HEK293T (cell line): ENCODE results near the gene AGFG1.
A peak's percentile ranks its signal among the peaks of the same experiment; 100 is the strongest.

Source experiments
- CTCF ChIA-PET: fragments of 350-600 bp; formaldehyde crosslinking; extraction: SDS; loops from one replicate; lab custom pipeline; 2021; ENCODE audit warnings: antibody characterized with exemption, inconsistent platforms; lab: Yijun Ruan, JAX
- POLR2A ChIA-PET: fragments of 350-600 bp; formaldehyde crosslinking; extraction: SDS; loops from one replicate; lab custom pipeline; 2020; ENCODE audit warnings: antibody characterized with exemption, inconsistent platforms; lab: Yijun Ruan, JAX
- DNase-seq: peaks from one replicate; pipeline ENCODE4 v3.0.0; 2012; ENCODE audit warnings: mixed read lengths; ENCODE audit errors: extremely low spot score
- ARNT ChIP-seq: fragments of 450-650 bp; IDR thresholded peaks from 2 replicates; pipeline ENCODE4 v1.6.1; 2017; ENCODE audit warnings: mild to moderate bottlenecking
- BHLHE40 ChIP-seq: fragments of 450-650 bp; IDR thresholded peaks from 2 replicates; pipeline ENCODE4 v1.6.1; 2016; ENCODE audit warnings: mild to moderate bottlenecking, moderate library complexity, borderline replicate concordance
- CTBP1 ChIP-seq: fragments of 450-650 bp; IDR thresholded peaks from 2 replicates; pipeline ENCODE4 v1.6.1; 2016; ENCODE audit warnings: borderline replicate concordance
- ELF4 ChIP-seq: fragments of 450-650 bp; IDR thresholded peaks from 2 replicates; pipeline ENCODE4 v1.6.1; 2017; ENCODE audit warnings: antibody characterized with exemption
- FOXA1 ChIP-seq: fragments of 450-650 bp; IDR thresholded peaks from 2 replicates; pipeline ENCODE4 v1.6.1; 2016; ENCODE audit warnings: mild to moderate bottlenecking
- FOXK2 ChIP-seq: fragments of 450-650 bp; IDR thresholded peaks from 2 replicates; pipeline ENCODE4 v1.6.1; 2016; ENCODE audit warnings: mild to moderate bottlenecking
- FOXM1 ChIP-seq: fragments of 450-650 bp; IDR thresholded peaks from 2 replicates; pipeline ENCODE4 v1.6.1; 2017; ENCODE audit warnings: mild to moderate bottlenecking, borderline replicate concordance
- HDGF ChIP-seq: fragments of 450-650 bp; IDR thresholded peaks from 2 replicates; pipeline ENCODE4 v1.6.1; 2017; ENCODE audit warnings: antibody characterized with exemption, borderline replicate concordance
- L3MBTL2 ChIP-seq: fragments of 450-650 bp; conservative IDR thresholded peaks from 2 replicates; pipeline ENCODE4 v1.6.1; 2016; ENCODE audit warnings: mild to moderate bottlenecking
- LEF1 ChIP-seq: fragments of 450-650 bp; IDR thresholded peaks from 2 replicates; pipeline ENCODE4 v1.6.1; 2017; ENCODE audit warnings: mild to moderate bottlenecking, borderline replicate concordance
- NFRKB ChIP-seq: fragments of 450-650 bp; IDR thresholded peaks from 2 replicates; pipeline ENCODE4 v1.6.1; 2016; ENCODE audit warnings: mild to moderate bottlenecking, moderate library complexity
- PKNOX1 ChIP-seq: fragments of 450-650 bp; IDR thresholded peaks from 2 replicates; pipeline ENCODE4 v1.6.1; 2016
- SP1 ChIP-seq: fragments of 450-650 bp; IDR thresholded peaks from 2 replicates; pipeline ENCODE4 v1.6.1; 2017
- SUZ12 ChIP-seq: fragments of 450-650 bp; IDR thresholded peaks from 2 replicates; pipeline ENCODE4 v1.6.1; 2016; ENCODE audit warnings: mild to moderate bottlenecking
- TARDBP ChIP-seq: fragments of 450-650 bp; IDR thresholded peaks from 2 replicates; pipeline ENCODE4 v1.6.1; 2016
- ZNF384 ChIP-seq: fragments of 450-650 bp; IDR thresholded peaks from 2 replicates; pipeline ENCODE4 v1.6.1; 2016

AGFG1 gene

GRCh38 chr2:227471924-227472264 is at the start of gene AGFG1:
Gene AGFG1 (plus strand): TSS chr2:227472156. CDS start chr2:227472422, 266 bp downstream.
- DNase-seq: peak; percentile 90
- ChIA-PET POLR2A (no interaction called here), CTCF (no interaction called here)
- TF ChIP-seq ARNT (0 out of 2 replicates have a peak, but pooled peaks have one; percentile 6), FOXA1 (no peak), SP1 (no peak), FOXM1 (0 out of 2 replicates have a peak, but pooled peaks have one; percentile 49)

GRCh38 chr2:227423656-227424499 is 48.1 kb upstream of the AGFG1 start:
- ChIA-PET POLR2A (no interaction called here), CTCF (no interaction called here)
- no peak for DNase-seq
- TF ChIP-seq L3MBTL2 (no peak), ZNF384 (no peak)

GRCh38 chr2:227428731-227429285 is 43.1 kb upstream of the AGFG1 start:
- CTCF ChIA-PET: no interaction called here
- TF ChIP-seq L3MBTL2: no peak
- no peak for TF ChIP-seq ZNF384
- TF ChIP-seq SP1: no peak
- no peak for TF ChIP-seq NFRKB
- TF ChIP-seq HDGF: no peak
- no peak for TF ChIP-seq FOXM1
- TF ChIP-seq FOXK2: no peak
- TF ChIP-seq ARNT: no peak
- no peak for TF ChIP-seq CTBP1
- DNase-seq: no peak
- POLR2A ChIA-PET: no interaction called here

- ChIA-PET POLR2A (no interaction called here), CTCF (no interaction called here)
- no peak for TF ChIP-seq CTBP1
- TF ChIP-seq BHLHE40: no peak
- TF ChIP-seq FOXA1: no peak
- no peak for TF ChIP-seq HDGF
- TF ChIP-seq ELF4: no peak
- TF ChIP-seq TARDBP: no peak
- TF ChIP-seq ZNF384: no peak
- no peak for TF ChIP-seq L3MBTL2
- TF ChIP-seq ARNT: no peak
- TF ChIP-seq SUZ12: no peak
- no peak for TF ChIP-seq LEF1
- no peak for TF ChIP-seq SP1
- DNase-seq: no peak
Observed at GRCh38 chr2:227430639-227431038, 41.3 kb upstream of the AGFG1 start.

- TF ChIP-seq BHLHE40 (no peak), FOXM1 (no peak), HDGF (no peak), ZNF384 (no peak), TARDBP (no peak), NFRKB (no peak), CTBP1 (no peak)
- POLR2A ChIA-PET: no interaction called here
- DNase-seq: no peak
- CTCF ChIA-PET: no interaction called here
Observed at GRCh38 chr2:227433171-227433570, 38.8 kb upstream of the AGFG1 start.

GRCh38 chr2:227436436-227437174 is 35.4 kb upstream of the AGFG1 start:
- no peak for TF ChIP-seq FOXA1
- no peak for TF ChIP-seq ARNT
- TF ChIP-seq CTBP1: no peak
- TF ChIP-seq L3MBTL2: no peak
- TF ChIP-seq LEF1: no peak
- no peak for TF ChIP-seq NFRKB
- TF ChIP-seq SP1: no peak
- TF ChIP-seq HDGF: no peak
- DNase-seq: no peak
- CTCF ChIA-PET: no interaction called here
- POLR2A ChIA-PET: no interaction called here

- CTCF ChIA-PET: no interaction called here
- no peak for TF ChIP-seq ARNT
- no peak for TF ChIP-seq ELF4
- no peak for TF ChIP-seq FOXK2
- no peak for TF ChIP-seq FOXM1
- no peak for TF ChIP-seq PKNOX1
- TF ChIP-seq L3MBTL2: no peak
- TF ChIP-seq FOXA1: no peak
- TF ChIP-seq BHLHE40: no peak
- no peak for TF ChIP-seq SP1
- TF ChIP-seq HDGF: no peak
- TF ChIP-seq SUZ12: no peak
- TF ChIP-seq TARDBP: no peak
- TF ChIP-seq NFRKB: no peak
- no peak for TF ChIP-seq ZNF384
- TF ChIP-seq CTBP1: no peak
- TF ChIP-seq LEF1: no peak
- DNase-seq: no peak
- POLR2A ChIA-PET: no interaction called here
Observed at GRCh38 chr2:227439214-227439613, 32.7 kb upstream of the AGFG1 start.
